Measurements from ENCODE around the gene SLC18A3.

The SLC18A3 gene

DNA sequence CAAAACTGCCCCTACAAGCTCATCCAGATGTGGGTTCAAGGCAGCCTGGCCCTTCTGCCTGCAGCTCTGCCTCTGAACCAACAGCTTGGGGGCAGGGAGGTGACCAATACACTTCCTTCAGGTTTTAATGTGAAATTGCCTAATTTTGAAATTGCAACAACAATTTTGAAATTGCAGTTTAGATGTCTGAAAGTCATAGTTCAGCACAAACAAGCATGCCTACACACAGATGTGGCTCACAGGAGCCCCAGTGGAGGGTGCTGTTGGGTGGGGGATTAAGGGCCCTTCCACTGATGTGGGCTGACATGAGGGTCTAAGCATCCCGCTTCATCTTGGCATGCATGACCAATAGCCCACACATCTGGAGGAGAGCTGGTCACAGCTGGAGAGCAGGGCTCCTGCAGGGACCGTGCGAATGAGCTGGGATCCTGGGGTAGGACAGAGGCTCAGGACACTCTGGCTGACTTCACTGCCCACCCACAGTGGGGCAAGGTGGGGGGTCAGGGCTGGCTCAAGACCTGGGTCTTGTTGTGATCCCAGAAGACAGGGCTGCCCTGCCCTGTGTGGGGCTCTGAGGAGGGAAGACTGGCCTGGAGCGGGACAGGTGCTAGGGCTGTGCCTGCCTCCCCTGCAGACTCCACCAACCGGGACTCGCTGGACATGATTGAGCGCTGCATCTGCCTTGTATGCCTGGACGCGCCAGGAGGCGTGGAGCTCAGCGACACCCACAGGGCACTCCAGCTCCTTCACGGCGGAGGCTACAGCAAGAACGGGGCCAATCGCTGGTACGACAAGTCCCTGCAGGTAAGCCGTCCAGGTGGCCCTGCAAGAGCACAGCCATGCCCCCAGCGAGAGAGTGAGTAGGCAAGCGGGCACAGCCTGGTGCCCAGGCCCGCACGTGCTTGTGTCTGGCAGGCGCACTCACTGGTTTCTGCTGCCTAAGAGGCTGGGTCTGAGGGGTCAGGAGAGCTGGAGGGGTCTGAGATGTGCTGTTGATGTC is 36.1 kb downstream of the SLC18A3 start:
- no peak for TF ChIP-seq JUND (IDR thresholded peaks at IDR 0.05; ENCODE audit: low read depth)
- DNase-seq (ENCODE audit: low read depth in 1 of 2, low spot score in 1 of 2), result no peak
- in situ Hi-C loops (cut with HindIII; ENCODE audit: low pct_unique_long_range_greater_than_20kb, low sequenced_read_pairs), result no loop called here

GRCh38 chr10:49647554-49647953 is 37.4 kb downstream of the SLC18A3 start:
- in situ Hi-C loops (cut with HindIII; ENCODE audit: low pct_unique_long_range_greater_than_20kb, low sequenced_read_pairs), result no loop called here
- no peak for TF ChIP-seq JUND (IDR thresholded peaks at IDR 0.05; ENCODE audit: low read depth)
- no peak for DNase-seq (ENCODE audit: low read depth in 1 of 2, low spot score in 1 of 2)

DNA sequence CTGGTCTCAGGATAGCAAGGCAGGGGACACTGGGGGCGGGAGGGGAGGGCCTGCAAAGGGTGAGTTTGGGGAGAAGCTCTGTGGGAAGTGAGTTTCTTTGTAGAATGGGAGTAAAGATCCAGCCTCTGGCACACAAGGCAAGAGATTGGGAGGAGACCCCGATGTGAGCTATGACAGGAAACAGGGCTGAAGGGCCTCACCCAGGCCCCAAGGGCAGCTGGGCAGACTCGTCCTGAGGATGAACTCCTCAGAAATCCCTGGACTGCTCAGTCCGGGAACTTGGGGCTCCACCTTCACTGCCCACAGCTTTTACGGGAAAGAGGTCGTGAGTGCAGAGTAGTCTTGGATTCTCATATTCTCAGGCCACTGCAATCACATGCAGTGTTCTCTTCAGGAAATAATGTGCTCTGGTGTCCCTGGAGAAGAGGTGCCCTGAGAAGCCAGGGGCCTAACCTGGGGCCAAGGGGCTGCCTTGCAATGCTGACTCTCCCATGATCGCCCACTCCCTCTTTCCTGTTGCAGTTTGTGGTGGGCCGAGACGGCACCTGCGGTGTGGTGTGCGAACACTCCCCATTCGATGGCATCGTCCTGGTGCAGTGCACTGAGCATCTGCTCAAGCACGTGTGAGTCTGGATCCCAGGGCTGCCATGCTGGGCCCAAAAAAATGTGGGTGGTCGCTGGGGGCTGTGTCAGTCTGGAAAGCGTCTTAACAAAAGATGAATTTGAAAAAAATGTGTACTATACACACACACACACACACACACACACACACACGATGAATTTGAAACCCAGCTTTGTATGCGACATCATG is 38.1 kb downstream of the SLC18A3 start:
- no peak for DNase-seq (ENCODE audit: low read depth in 1 of 2, low spot score in 1 of 2)
- in situ Hi-C loops (cut with HindIII; ENCODE audit: low pct_unique_long_range_greater_than_20kb, low sequenced_read_pairs), result no loop called here
- no peak for TF ChIP-seq JUND (IDR thresholded peaks at IDR 0.05; ENCODE audit: low read depth)

- TF ChIP-seq JUND (IDR thresholded peaks at IDR 0.05; ENCODE audit: low read depth), result no peak
- in situ Hi-C loops (cut with HindIII; ENCODE audit: low pct_unique_long_range_greater_than_20kb, low sequenced_read_pairs), result no loop called here
Observed at GRCh38 chr10:49649294-49649693, 39.2 kb downstream of the SLC18A3 start.

DNA sequence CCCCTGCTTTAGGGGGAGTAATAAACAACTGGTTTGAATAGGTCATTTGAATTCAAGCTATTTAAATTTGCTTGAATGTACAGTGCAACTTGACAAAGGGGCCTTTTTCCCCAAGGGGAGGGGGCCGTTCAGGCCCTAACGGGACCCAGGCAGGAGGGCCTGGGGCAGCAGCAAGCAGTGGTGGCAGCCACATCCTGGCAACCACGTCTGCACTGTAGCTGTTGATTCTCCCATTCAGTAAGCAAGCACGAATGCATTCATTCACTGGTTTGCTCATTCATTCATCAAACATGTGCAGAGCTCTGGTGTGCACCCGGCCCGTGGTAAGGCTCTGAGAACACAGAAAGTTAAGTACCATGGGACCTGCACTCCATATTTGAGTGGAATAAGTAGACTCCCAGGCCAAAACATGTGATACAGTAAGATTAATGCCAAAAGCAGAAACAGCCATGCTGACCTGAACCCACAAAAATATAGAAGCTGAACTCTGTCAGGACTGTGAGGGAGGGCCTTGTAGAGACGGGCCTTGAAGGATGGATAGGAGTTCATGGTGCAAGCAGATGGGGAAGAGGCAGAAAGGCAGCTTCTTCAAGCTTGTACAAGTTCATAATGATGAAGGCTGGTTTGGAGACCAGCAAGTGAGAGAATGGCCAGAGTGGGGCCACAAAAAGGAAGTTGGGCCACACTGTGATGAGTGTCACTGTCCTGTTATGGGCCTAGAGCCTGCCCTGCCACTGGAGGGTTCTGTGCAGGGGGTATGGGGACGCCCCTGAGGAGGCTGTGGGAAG is 40.0 kb downstream of the SLC18A3 start:
- no peak for DNase-seq (ENCODE audit: low read depth in 1 of 2, low spot score in 1 of 2)
- in situ Hi-C loops (cut with HindIII; ENCODE audit: low pct_unique_long_range_greater_than_20kb, low sequenced_read_pairs), result no loop called here
- TF ChIP-seq JUND (IDR thresholded peaks at IDR 0.05; ENCODE audit: low read depth), result no peak

More at GRCh38 chr10:49649294-49649693, 39.2 kb downstream of the SLC18A3 start:
- DNase-seq (ENCODE audit: low read depth in 1 of 2, low spot score in 1 of 2), result no peak

GRCh38 chr10:49650724-49651034 is 40.6 kb downstream of the SLC18A3 start:
- DNase-seq (ENCODE audit: low read depth in 1 of 2, low spot score in 1 of 2), result no peak
- in situ Hi-C loops (cut with HindIII; ENCODE audit: low pct_unique_long_range_greater_than_20kb, low sequenced_read_pairs), result no loop called here
- TF ChIP-seq JUND (IDR thresholded peaks at IDR 0.05; ENCODE audit: low read depth), result no peak

DNA sequence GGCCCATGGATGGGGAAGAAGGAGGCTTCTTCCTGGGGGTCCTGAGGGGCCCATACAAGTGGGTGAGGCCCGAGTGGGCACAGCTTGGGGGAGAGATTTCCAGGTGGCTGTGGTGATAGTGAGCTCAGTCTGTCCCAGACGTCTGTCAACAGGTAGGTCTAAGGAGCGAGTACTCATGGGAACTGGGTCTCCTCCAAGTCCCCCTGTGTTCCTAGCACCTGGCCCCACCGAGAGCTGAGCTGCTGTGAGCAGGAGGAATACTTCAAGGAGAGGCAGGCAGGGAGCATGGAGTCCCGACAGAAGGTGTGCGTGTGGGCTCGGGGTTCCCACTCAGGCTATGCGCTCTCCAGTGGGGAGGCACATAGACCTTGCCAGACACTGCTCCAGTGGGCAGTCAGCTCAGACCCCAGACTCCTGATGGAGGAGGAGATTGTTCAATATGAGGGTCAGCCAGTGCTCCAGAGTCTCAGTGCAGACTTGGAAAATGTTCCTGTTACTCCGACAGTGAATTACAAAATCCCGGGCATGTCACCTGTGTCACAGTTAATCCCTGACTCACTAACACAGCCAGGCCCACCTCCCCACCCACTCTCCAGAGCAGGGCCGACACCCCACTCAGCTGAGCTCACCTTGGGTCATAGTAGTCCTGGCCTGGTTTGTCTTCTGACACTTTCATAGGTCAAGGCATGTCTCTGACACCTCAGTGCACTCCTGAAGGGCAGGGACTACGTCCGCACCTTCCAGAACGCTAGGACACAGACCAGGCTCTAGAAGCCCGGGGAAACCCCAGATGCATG is 41.1 kb downstream of the SLC18A3 start:
- in situ Hi-C loops (cut with HindIII; ENCODE audit: low pct_unique_long_range_greater_than_20kb, low sequenced_read_pairs), result no loop called here
- no peak for DNase-seq (ENCODE audit: low read depth in 1 of 2, low spot score in 1 of 2)
- TF ChIP-seq JUND (IDR thresholded peaks at IDR 0.05; ENCODE audit: low read depth), result no peak

DNA sequence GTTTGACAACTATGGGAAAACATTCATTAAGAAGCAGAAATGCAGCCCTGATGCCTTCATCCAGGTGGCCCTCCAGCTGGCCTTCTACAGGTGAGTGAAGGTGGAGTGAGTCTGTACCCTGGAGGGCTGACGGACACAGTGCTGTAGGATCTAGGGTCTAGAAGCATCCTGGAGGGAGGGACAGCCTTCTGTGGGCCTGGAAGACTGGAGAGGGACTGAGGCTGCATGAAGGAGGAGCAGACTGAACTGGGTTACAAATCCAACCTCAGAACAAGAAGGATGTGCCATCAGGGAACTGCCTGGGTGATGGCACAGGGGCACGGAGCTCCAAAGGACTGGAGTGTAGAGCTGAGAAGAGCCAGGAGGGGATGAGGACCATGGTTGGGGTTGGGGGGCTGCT is 41.8 kb downstream of the SLC18A3 start:
- no peak for TF ChIP-seq JUND (IDR thresholded peaks at IDR 0.05; ENCODE audit: low read depth)
- in situ Hi-C loops (cut with HindIII; ENCODE audit: low pct_unique_long_range_greater_than_20kb, low sequenced_read_pairs), result no loop called here
- no peak for DNase-seq (ENCODE audit: low read depth in 1 of 2, low spot score in 1 of 2)

GRCh38 chr10:49652421-49653272 is 42.5 kb downstream of the SLC18A3 start:
- no peak for DNase-seq (ENCODE audit: low read depth in 1 of 2, low spot score in 1 of 2)
- in situ Hi-C loops (cut with HindIII; ENCODE audit: low pct_unique_long_range_greater_than_20kb, low sequenced_read_pairs), result no loop called here
- TF ChIP-seq JUND (IDR thresholded peaks at IDR 0.05; ENCODE audit: low read depth), result no peak

- DNase-seq (ENCODE audit: low read depth in 1 of 2, low spot score in 1 of 2), result no peak
- no peak for TF ChIP-seq JUND (IDR thresholded peaks at IDR 0.05; ENCODE audit: low read depth)
- in situ Hi-C loops (cut with HindIII; ENCODE audit: low pct_unique_long_range_greater_than_20kb, low sequenced_read_pairs), result no loop called here
Observed at GRCh38 chr10:49653273-49653929, 43.3 kb downstream of the SLC18A3 start.
